Measurements from ENCODE around the gene ZRANB3. TPM values are rescaled to one million over a fixed set of nuclear protein-coding genes. Genes with fewer than 3 reads are reported as not detected.

ZRANB3 gene
- total RNA-seq (2014; rRNA removed; shearing (Covaris generic)) (15.2 and 16.8 TPM in 2 replicates), polyA plus RNA-seq (2016; fragmentation: Nextera tagmentation; extraction: Ambion mirVana) (10.5 and 11.2 TPM in 2 replicates)
- long read RNA-seq, partial matches to known transcripts: 0 of 1 reads
- long read RNA-seq, other reads (novel, unspliced or antisense): 1 of 1 reads

GRCh38 chr2:135530313-135531230 lies at the start of gene ZRANB3:
Gene ZRANB3 (minus strand): TSS chr2:135531218.
- peaks cover 5% of the 10 kb centered on the region; the same call in 2 of the 3 replicates for H3K4me1 Mint-ChIP-seq
- Histone ChIP-seq H3K79me2 (replicated peaks; ENCODE audit: insufficient read depth) (peaks cover 78% of the 10 kb centered on the region), H3K36me3 (ENCODE audit: insufficient read depth) (no peaks in the 10 kb centered on the region), H3K4me3 (peak within 1 kb of the TSS; percentile 72), H3K27me3 (ENCODE audit: insufficient read depth) (no peaks in the 10 kb centered on the region), H3K9me2 (ENCODE audit: insufficient read depth) (no peaks in the 10 kb centered on the region), H4K20me1 (replicated peaks; ENCODE audit: insufficient read depth) (peaks cover 3% of the 10 kb centered on the region), H3K4me1 (ENCODE audit: insufficient read depth) (0 out of 2 replicates have a peak, but pooled peaks cover 7% of the 10 kb centered on the region), H3K27ac (ENCODE audit: low read depth) (peak within 1 kb of the TSS; percentile 52), H3F3A (replicated peaks; ENCODE audit: low read depth) (no peaks in the 10 kb centered on the region), H3K4me2 (peak within 1 kb of the TSS; percentile 90), H2AFZ (peak within 1 kb of the TSS; percentile 6)
- H3K27ac Mint-ChIP-seq: no peak within 1 kb of the TSS; the same call in 1 of the 2 replicates
- TF ChIP-seq JUNB (IDR thresholded peaks at IDR 0.05; ENCODE audit: unreplicated experiment) (no peak), CREB1 (CRISPR knock-in tag; IDR thresholded peaks at IDR 0.05; ENCODE audit: low read depth) (peak; percentile 86), ZNF114 (CRISPR knock-in tag; IDR thresholded peaks at IDR 0.05) (no peak), POLR2AphosphoS5 (IDR thresholded peaks at IDR 0.05; ENCODE audit: low read depth) (peak; percentile 56), ETS1 (IDR thresholded peaks at IDR 0.05) (peak; percentile 94), NANOG (IDR thresholded peaks at IDR 0.05; ENCODE audit: borderline replicate concordance) (no peak)
- no peaks in the 10 kb centered on the region for H3K9me3 Mint-ChIP-seq
- H3K36me3 Mint-ChIP-seq (ENCODE audit: low read depth): peaks cover 13% of the 10 kb centered on the region; the same call in 2 of the 3 replicates
- no peak within 1 kb of the TSS; the same call in 2 of the 3 replicates for H3K4me3 Mint-ChIP-seq
- ATAC-seq (peak; percentile 84), DNase-seq (ENCODE audit: low spot score) (peak; percentile 99)
- H3K27me3 Mint-ChIP-seq (ENCODE audit: insufficient read depth, low read depth, poor library complexity): no peaks in the 10 kb centered on the region

DNA sequence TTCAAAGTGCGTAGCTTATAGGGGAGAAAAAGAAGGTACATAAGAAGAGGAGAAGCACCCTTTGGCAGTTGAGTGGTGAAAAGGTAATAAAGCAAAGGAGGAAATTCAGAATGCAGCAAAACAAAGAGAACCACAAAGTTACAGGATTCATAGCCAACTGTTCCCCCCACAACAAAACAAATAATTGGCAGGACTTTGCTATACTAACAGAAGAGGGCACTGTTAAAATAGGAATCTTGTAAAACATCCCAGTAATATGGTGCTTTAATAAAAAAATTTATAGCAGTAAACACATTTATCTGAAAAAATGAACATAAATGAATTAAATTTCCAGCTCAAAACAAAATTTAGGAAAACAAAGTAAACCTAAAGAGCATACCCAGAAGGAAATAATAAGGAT lies 42.6 kb upstream of the ZRANB3 start:
- Histone ChIP-seq H3K27me3 (ENCODE audit: insufficient read depth) (no peaks in the 10 kb centered on the region), H3F3A (replicated peaks; ENCODE audit: low read depth) (no peaks in the 10 kb centered on the region), H3K4me3 (no peak overlapping the region), H3K4me1 (ENCODE audit: insufficient read depth) (no peaks in the 10 kb centered on the region; the same call in 1 of the 2 replicates), H3K27ac (ENCODE audit: low read depth) (no peak overlapping the region), H3K79me2 (replicated peaks; ENCODE audit: insufficient read depth) (peaks cover 27% of the 10 kb centered on the region), H2AFZ (no peak overlapping the region), H3K4me2 (no peak overlapping the region), H4K20me1 (replicated peaks; ENCODE audit: insufficient read depth) (peaks cover 12% of the 10 kb centered on the region), H3K36me3 (ENCODE audit: insufficient read depth) (no peaks in the 10 kb centered on the region; the same call in 1 of the 2 replicates), H3K9me2 (ENCODE audit: insufficient read depth) (no peaks in the 10 kb centered on the region)
- Mint-ChIP-seq H3K36me3 (ENCODE audit: low read depth) (peaks cover 15% of the 10 kb centered on the region; the same call in 2 of the 3 replicates), H3K27me3 (ENCODE audit: insufficient read depth, low read depth, poor library complexity) (peaks cover 2% of the 10 kb centered on the region), H3K27ac (no peak overlapping the region), H3K4me3 (no peak overlapping the region), H3K9me3 (no peaks in the 10 kb centered on the region), H3K4me1 (no peaks in the 10 kb centered on the region; the same call in 1 of the 3 replicates)
- no peak for TF ChIP-seq ETS1 (IDR thresholded peaks at IDR 0.05)
- TF ChIP-seq, protein P1, sequence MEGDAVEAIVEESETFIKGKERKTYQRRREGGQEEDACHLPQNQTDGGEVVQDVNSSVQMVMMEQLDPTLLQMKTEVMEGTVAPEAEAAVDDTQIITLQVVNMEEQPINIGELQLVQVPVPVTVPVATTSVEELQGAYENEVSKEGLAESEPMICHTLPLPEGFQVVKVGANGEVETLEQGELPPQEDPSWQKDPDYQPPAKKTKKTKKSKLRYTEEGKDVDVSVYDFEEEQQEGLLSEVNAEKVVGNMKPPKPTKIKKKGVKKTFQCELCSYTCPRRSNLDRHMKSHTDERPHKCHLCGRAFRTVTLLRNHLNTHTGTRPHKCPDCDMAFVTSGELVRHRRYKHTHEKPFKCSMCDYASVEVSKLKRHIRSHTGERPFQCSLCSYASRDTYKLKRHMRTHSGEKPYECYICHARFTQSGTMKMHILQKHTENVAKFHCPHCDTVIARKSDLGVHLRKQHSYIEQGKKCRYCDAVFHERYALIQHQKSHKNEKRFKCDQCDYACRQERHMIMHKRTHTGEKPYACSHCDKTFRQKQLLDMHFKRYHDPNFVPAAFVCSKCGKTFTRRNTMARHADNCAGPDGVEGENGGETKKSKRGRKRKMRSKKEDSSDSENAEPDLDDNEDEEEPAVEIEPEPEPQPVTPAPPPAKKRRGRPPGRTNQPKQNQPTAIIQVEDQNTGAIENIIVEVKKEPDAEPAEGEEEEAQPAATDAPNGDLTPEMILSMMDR (conservative IDR thresholded peaks at IDR 0.05; ENCODE audit: low read depth in 2 of 2): peak in 1 of 2 experiments; percentile 33; a peak in 2 of 4 replicates
- ATAC-seq: no peak
- no peak for DNase-seq (ENCODE audit: low spot score)

Measured in GM23338 (cell line).